Astrocyte (in vitro differentiated cells and primary cell): ENCODE data around the gene HEMK1.

Experiments used
- EZH2 ChIP-seq: IDR thresholded peaks from 2 replicates; pipeline ENCODE4 v1.6.1; 2012; ENCODE audit warnings: mild to moderate bottlenecking, low read length, inconsistent platforms; ENCODE audit not compliant: insufficient read depth
- TF ChIP-seq, protein P1 (sequence below): IDR thresholded peaks from 2 replicates; pipeline ENCODE4 v1.5.1; 2011; ENCODE audit warnings: low read depth, mild to moderate bottlenecking, inconsistent platforms, low read length, moderate library complexity; ENCODE audit not compliant: insufficient read depth

DNA sequence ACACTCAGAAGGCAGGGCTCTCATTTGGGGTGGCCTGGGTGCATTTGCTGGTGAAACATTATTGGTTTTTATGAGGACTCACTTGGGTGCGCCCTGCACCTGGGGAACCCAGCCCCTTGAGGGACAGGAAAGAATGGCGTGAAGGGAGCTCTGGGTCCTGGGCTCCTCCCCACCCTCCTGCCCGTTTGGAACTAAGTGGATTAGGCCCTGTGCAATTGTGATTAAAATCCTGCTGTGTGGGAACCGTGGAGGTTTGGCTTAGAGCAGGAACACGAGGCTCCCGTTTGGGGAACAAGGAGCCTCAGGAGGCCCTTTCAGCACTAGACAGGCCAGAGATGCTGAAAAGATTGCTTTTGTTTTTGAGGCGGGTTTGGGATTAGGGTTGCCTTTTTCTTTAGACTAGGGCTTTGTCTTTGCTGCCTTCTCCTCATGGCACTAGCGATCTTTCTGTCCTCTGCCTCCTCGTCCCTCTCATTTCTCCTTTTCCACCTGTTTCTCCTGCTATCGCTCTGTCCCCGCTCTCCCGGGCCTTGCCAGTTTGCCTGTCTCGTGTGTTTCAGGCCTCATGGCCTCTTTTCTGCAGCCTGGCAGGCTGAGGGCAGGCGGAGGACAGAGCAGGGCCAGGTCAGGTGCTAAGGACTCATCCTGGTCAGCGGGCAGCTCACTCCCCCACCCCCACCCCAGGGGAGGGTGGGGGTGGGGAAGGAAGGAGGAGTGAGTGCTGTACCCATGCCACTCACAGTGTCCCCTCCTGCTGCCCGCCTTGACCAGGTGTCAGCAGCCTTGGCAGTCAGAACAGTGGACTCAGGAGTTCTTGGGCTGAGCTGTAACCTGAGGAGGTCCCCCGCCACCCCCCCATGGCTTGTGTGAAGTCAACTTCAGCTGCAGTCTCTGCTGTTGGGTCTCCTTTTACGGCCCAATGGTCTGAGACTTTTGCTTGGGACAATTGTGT is 56.2 kb downstream of the HEMK1 start:
- TF ChIP-seq, protein P1, sequence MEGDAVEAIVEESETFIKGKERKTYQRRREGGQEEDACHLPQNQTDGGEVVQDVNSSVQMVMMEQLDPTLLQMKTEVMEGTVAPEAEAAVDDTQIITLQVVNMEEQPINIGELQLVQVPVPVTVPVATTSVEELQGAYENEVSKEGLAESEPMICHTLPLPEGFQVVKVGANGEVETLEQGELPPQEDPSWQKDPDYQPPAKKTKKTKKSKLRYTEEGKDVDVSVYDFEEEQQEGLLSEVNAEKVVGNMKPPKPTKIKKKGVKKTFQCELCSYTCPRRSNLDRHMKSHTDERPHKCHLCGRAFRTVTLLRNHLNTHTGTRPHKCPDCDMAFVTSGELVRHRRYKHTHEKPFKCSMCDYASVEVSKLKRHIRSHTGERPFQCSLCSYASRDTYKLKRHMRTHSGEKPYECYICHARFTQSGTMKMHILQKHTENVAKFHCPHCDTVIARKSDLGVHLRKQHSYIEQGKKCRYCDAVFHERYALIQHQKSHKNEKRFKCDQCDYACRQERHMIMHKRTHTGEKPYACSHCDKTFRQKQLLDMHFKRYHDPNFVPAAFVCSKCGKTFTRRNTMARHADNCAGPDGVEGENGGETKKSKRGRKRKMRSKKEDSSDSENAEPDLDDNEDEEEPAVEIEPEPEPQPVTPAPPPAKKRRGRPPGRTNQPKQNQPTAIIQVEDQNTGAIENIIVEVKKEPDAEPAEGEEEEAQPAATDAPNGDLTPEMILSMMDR: no peak
- no peak for TF ChIP-seq EZH2
